Neural progenitor cell (in vitro differentiated cells): ENCODE results near the gene SCART1.

ENCODE experiments used
- EZH2 ChIP-seq: fragments of 200-600 bp; sonication (generic); IDR thresholded peaks from 2 replicates; pipeline ENCODE4 v1.6.1; 2017; ENCODE audit warnings: antibody characterized with exemption, mild to moderate bottlenecking, moderate library complexity
- EZH2phosphoT487 ChIP-seq: fragments of 200-600 bp; sonication (generic); IDR thresholded peaks from 2 replicates; pipeline ENCODE4 v1.6.1; 2017; ENCODE audit warnings: antibody characterized with exemption
- TF ChIP-seq, protein P1 (sequence below): fragments of 200-600 bp; sonication (generic); IDR thresholded peaks from 2 replicates; pipeline ENCODE4 v1.5.1; 2017; ENCODE audit warnings: antibody characterized with exemption, mild to moderate bottlenecking

DNA sequence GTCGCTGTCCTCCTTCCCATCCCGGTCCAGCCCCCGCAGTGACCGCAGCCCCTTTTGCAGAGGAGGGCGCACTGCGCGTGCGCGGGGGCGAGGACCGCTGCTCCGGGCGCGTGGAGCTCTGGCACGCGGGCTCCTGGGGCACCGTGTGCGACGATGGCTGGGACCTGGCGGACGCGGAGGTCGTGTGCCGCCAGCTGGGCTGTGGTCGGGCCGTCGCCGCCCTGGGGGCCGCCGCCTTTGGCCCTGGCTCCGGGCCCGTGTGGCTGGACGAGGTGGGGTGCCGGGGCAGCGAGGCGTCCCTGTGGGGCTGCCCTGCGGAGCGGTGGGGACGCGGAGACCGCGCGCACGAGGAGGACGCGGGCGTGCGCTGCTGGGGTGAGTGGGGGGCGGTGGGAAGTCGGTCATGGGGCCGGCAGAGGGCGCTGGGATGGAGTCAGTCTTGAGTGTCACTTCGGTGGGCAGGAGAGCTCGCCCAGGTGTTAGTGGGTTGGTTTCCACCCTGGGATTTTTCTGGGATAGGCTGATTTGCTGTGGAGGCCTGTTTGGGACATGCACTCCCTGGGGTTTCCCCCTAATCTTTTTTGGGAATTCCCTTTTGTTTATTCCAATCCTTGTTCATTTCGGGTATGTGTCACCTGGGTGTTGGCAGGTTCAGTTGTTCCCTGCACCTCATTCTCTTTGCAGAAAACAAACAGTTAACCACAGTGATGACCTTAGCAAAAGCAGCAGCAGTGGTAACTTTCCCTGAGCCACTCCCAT, 11.6 kb downstream of the SCART1 start:
- TF ChIP-seq EZH2phosphoT487 (no peak), EZH2 (no peak)
- TF ChIP-seq, protein P1, sequence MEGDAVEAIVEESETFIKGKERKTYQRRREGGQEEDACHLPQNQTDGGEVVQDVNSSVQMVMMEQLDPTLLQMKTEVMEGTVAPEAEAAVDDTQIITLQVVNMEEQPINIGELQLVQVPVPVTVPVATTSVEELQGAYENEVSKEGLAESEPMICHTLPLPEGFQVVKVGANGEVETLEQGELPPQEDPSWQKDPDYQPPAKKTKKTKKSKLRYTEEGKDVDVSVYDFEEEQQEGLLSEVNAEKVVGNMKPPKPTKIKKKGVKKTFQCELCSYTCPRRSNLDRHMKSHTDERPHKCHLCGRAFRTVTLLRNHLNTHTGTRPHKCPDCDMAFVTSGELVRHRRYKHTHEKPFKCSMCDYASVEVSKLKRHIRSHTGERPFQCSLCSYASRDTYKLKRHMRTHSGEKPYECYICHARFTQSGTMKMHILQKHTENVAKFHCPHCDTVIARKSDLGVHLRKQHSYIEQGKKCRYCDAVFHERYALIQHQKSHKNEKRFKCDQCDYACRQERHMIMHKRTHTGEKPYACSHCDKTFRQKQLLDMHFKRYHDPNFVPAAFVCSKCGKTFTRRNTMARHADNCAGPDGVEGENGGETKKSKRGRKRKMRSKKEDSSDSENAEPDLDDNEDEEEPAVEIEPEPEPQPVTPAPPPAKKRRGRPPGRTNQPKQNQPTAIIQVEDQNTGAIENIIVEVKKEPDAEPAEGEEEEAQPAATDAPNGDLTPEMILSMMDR: no peak
